ENCODE measurements around the gene PCBP3.
"Not testable (repeated sequence)": the region's sequence is repeated elsewhere in the genome, so short reads cannot be mapped to it uniquely, and the experiment has no call there.

PCBP3 gene

DNA sequence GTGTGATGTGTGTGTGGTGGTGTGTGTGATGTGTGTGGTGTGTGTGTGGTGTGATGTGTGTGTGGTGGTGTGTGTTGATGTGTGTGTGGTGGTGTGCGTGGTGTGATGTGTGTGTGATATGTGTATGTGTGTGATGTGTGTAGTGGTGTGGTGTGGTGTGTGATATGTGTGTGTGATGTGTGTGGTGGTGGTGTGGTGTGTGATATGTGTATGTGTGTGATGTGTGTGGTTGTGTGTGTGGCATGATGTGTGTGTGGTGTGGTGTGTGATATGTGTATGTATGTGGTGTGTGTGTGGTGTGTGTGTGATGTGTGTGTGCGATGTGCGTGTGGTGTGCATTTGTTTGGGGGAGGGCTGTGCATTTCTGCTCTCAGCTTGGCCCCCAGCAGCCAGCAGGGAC, 7.1 kb upstream of the PCBP3 start:
- no peak for DNase-seq

DNA sequence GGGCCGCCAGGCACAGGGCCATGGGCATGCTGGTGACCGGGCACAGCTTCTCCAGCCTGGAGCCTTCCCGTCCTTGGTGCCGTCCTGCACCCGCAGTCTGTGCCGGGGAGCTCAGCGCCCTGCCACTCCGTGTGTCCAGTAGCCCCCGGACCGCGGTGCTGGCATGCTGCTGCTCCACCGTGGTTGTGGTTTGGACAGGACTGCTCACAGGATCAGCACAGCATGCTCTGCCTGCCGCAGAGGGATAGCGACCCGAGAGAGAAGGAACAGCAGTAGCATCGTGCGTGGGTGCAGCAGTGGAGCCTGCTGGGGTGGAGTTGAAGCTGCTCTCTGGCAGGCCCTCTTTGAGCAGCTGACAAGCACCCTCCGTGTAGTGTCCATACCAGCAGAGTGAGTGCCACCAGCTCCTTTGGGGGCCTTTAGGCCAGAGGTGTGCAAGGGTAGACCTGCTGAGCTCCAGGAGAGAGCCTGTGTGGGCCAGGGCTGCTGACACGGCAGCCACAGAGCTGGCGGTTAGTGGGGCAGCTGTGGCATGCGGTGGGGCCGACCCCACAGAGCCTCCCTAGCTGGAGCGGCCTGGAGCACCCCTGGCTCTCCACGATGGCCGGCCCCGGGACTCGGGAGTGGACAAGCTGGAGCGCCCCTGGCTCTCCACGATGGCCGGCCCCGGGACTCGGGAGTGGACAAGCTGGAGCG, 6.4 kb upstream of the PCBP3 start:
- no peak for DNase-seq

DNA sequence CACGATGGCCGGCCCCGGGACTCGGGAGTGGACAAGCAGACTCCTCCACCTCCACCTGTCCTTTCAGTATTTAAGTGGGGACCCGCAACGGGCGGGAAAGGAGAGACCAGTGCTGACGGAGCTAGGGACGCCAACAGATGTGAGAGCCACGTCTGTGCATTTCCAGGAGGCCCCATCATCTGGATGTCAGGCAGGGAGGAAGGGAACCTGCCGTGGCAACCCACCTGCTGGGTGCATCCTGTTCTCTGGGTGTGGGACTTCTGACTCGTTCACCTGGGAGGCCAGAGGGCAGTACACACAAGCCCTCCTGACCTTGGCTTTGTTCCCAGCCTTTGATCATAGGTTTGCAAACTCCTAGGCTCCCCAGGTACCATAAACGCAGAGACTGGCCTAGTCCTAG, 5.6 kb upstream of the PCBP3 start:
- DNase-seq, result no peak

DNA sequence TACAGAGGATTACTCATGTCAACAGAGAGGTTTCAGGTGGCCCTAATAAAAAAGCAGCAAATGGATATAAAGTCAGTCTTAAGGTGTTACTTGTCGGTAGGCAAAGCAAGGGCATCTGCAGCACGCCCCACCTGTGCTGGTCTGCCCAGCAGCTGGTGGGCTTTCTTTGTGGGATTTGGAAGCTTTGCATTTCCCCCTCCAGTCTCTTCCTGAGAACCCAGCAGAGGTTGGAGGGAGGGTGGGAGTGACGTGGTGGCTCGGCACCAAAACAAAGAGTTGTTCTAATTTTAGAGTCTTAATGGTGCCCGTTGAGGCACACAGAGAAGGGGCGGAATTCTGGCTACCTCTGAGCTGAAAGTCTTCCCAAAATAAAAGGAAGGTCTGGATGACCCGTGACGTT, 4.8 kb upstream of the PCBP3 start:
- DNase-seq, result no peak

DNA sequence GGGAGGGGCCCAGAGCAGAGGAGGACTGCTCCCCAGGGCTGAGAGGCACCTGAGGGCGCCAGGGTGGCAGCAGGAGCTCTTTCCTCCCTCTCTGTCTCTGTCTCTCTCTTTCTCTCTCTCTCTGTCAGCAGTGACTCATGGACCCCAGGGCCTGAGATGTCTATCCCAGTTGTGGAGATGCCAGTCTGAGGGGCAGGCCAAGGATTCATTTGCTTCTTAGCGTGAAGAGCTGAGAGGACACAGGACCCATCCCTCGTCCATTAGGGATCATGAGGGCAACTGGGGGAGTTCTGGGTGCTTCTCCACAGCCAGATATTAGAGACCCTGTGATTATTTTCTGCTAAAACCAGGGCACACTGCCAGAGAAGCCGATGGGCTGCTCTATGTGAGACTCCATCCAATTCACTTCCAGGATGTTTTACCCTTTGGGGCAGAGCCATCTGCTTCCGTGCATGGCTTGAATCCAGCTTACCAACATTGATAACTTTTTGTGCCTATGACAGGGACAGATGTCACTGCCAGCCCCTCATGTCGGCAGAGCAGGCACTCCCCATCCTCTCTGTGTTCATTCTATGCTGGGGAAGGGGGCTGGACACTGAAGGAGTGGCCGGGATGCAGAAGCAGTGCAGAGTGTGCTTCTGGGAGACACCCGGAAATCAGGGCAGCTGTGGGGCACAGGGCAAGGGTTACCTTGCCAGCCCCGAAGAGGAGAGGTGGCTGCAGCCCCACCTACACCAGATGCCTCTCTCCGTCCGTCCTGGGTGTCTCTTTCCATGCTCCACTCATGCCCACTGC, 4.1 kb upstream of the PCBP3 start:
- DNase-seq, result no peak

DNA sequence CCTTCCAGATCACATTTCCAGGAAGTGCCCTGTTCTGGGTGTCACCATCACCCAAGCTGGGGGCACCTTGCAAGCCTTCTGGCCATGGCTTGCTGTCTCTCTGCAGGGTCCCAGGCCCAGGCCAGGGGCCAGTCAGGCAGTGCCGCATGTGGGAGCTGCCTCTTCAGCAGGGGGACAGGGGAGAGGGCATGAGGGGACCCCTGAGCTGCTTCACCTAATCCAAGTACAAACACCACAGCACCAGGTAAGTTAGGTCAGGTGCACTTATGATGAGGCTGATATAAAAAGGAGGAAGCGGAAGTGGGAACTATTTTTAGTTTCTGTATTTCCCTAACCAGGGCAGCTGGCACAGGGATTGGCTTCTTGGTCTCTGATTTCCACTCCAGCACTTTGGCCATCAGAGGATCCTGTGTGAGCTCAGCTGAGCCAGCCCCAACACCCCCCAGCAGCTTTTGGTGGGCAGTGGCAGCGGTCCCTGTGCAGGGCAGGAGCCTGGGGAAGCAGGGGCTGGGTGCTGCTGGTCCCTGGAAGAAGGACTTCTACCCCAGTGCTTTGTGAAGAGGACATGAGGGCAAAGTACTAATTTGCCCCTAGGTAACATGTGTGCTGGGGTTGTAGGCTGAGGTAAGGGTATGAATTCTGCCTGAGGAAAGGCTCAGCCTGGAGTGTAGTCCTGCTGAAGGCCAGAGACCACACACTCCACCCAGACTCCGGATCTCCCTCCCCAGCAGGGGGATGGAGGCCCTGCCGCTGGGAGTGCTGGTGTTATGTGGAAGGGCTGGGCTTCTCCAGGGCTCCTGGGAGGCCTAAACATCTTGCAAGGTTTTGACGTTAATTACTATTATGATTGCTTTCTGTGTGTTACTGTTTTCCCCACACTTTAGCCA, 3.3 kb upstream of the PCBP3 start:
- peak in 1 of 2 experiments; percentile 6 for DNase-seq

DNA sequence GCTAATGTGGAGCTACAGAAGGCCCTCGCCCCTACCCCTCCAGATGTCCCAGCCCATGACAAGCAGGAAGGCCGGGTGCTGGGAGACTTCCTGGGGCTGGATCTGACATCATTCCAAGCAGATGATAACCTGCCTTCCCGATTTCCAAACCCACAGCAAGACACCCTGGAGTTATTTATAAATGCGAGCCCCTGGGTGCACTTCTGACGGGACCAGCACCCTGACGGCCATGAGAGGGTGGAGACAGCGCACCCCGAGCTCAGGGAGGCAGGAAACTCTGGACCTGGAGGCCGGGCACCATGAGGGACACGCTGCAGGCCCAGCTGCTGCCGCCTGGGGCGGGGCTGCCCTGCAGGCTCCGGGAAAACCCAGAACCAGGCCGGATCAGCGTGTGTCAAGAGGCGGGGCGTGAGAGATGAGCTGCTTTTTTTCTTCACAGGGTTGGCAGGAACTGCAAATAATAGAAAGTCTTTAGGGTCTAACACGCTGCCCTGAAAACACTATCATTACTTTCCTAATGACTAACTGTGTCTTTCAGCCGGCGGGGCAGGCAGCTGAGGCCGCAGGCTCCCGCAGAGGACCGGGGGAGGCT, 2.5 kb upstream of the PCBP3 start:
- DNase-seq, result no peak

DNA sequence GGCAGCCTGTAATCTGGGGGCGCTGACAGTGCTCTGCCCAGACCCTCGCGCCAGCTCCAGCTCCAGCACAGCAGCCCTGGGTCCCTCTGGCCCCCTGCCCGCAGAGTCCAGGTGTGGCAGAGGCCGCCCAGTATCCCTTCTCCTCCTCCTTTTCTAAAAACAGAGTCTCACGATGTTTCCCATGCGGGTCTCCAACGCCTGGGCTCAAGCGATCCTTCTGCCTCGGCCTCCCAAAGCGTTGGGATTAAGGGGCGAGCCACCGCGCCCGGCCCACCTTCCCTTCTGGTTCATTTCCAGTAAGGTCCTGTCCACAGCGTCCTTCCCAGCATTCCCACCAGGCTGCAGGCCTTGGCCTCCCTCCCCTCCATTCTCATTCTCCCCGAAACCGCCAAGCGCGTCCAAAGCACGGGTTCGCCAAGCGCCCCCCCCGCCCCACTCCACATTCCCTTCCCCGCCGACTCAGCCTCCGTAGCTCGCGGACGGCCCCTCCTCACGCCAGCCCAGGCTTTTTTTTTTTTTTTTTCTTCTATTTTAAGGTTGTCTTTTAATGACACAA, 2.0 kb upstream of the PCBP3 start:
- DNase-seq, result no peak

DNA sequence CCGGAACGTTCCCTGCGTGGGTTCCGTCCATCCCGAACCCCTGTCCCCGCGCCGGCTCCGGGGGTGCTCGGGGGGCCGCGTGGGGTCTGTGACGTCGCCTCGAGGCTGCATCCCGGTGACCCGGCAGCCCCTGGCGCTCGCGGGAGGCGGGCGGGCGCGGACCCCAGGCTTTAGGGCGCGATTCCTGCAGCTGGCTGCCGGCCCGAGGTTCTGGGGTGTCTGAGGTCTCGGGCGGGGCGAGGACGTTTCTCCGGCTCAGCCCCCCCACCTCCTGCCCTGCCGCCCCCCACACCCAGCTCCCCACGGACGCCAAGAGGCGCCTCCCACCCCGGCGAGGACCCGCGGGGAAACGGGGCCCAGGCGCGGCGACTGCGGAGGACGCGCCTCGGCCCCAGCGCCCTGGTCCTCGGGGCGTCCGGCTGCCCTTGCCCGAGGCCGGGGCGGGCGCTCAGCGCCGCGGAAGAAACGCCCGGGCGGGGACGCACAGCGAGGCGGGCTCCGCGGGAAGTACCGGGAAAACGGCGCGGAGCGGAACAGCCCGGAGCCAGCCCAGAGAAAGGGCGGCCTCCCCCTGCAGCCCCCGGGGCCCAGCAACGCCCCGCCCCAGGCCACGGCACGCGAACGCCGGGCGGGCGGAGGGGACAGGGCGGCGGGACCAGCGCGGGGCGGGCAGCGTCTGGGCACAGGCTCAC, 1.3 kb upstream of the PCBP3 start:
- no peak for DNase-seq

DNA sequence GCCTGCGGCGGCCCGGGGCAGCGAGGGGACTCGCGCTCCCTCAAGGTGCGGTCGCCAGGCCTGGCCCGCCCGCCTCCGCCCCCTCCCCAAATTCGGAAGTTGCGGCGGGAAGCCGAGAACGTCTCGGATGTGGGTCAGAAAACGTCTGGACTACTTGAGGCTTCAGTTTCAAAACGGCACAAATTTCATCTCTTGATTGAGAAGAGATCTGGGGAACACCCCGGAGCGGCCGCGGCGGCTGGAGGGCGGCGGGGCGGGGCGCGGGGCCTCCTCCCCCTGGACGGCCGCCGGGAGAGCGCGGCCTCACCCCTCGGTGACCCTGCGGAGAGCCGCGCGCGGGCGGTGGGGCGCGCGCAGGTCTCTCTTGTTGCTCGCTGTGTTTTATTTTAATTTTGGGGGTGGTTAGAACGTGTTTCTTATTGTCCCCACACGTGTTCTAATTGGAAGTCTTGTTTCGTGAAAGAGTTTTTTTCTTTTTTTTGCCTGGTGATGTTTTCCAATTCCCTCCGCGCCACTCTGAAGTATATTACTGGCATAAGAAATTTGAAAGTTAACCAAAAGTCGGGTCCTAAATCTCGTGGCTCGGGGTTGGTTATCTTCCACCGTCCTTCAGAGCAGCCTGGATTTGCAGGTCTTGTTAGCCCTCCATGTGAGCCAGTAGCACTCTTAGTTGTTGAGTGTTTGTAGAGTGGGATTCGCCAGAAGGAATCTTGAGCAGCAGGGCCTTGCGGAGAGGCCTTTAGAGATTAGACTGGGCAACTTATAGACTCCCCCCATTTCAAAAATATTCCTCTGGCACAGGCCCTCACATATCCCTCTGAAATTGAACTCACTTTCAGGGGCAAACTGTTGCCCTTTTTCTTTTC, 749 bp downstream of the PCBP3 start:
- DNase-seq, result peak; percentile 32 to 41

DNA sequence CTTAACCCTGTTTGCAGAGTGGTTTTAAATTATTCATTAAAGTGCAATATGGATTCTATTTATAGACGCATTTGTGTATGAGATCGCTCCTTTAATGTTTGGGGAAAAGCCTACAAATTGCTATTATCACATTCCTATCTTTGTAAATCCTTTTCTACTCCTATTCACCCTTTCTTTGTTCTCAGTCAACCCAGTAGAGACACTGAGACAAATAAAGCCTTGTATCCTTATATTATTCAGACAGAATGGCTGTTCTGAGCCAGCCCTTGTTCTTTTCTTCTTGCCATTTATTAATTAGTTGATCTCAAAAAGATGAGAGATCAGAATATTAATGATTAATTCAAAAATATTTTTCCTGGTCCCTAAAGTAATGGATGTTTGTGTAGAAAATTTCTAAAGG, 8.4 kb downstream of the PCBP3 start:
- no peak for DNase-seq

DNA sequence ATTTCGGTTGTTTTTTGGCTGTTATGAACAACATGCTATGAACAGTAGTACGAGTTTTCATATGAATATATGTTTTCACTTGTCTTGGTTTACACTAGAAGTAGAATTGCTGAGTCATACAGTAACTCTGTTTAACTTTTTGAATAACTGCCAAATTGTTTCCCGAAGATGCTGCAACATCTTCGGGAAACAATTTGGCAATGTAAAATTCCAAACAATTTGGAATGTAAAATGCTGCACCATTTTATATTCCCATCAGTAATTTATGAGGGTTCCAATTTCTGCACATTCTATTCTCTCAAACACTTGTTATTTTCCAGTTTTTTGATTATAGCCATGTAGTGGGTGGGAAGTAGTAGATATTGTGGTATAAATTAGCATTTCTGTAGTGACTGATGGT, 11.6 kb downstream of the PCBP3 start:
- DNase-seq, result no peak

DNA sequence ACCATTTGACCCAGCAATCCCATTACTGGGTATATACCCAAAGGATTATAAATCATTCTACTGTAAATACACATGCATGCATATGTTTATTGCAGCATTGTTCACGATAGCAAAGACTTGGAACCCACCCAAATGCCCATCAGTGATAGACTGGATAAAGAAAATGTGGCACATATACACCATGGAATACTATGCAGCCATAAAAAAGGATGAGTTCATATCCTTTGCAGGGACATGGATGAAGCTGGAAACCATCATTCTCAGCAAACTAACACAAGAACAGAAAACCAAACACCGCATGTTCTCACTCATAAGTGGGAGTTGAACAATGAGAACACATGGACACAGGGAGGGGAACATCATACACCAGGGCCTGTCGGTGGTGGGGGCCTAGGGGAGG, 12.6 kb downstream of the PCBP3 start:
- DNase-seq, result not testable (repeated sequence)

DNA sequence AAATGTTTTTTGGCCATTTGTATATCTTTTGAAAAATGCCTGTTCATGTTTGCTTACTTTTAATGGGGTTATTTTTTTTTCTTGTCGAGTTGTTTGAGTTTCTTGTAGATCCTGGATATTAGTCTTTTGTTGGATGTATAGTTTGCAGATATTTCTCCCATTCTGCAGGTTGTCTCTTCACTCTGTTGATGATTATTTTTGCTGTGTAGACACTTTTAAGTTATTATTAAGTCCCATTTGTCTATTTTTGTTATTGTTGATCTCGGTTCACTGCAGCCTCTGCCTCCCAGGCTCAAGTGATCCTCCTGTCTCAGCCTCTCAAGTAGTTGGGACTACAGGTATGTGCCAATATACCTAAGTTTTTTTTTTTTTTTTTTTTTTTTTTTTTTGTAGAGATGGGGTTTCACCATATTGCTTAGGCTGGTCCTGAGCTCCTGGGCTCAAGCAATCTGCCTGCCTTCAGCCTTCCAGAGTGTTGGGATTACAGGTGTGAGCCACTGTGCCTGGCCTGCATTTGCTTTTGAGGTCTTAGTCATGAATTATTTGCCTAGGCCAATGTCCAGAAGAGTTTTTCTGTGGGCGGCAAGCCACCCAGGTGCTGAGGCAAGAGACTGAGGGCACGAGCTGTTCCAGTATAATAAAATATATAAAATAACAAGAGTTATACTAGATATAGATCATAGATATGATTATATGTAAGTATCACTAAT, 18.5 kb downstream of the PCBP3 start:
- not testable (repeated sequence) for DNase-seq

DNA sequence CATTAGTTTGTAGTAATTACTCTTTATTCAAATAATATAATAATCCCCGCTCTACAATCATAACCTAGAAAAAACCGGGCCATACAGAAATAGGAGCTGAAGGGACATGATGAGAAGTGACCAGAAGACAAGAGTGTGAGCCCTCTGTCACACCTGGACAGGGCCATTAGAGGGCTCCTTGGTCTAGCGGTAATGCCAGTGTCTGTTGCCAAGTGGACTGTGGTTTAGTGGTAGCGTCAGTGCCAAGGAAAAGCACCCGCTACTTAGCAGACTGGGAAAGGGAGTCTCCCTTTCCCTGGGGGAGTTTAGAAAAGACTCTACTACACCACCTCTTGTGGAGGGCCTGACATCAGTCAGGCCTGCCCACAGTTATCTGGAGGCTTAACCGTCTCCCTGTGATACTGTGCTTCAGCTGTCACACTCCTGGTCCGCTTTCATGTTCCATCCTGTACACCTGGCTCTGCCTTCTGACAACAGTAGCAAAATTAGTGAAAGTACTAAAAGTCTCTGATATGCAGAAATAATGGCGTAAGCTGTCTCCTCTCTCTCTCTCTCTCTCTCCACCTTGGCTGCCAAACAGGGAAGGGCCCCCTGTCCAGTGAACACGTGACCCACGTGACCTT, 19.2 kb downstream of the PCBP3 start:
- not testable (repeated sequence) for DNase-seq

DNA sequence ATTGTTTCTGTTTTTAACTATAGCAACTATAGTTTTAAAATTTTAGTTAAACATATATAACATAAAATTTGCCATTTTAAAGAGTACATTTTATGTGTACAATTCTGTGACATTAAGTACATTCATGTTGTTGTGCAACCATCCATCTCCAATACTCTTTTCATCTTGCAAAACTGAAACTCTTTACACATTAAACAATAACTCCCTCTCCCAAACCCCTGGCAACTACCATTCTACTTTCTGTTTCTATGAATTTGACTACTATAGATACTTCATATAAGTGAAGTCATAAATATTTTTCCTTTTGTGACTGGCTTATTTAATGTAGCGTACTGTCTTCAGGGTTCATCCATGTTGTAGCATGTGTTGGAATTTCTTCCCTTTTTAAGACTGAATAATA, 25.9 kb downstream of the PCBP3 start:
- DNase-seq, result no peak

DNA sequence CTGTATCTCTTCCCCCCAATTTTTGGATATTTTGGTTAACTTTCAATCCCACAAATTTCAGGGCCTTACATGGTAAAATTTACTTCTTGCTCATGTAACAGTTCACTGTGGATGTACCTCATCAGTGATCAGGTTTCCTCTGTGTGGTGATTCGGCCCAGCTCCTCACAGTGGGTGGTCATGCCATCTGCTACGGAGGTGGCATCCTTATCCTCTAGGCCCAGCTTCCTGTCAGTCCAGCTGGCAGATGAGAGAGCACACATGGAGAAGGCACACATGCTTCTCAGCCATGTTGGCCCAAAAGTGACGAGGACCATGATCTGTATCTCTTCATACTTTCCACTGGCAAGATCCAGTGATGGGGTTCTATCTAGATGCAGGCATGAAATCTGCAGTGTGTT, 27.2 kb downstream of the PCBP3 start:
- DNase-seq, result no peak

DNA sequence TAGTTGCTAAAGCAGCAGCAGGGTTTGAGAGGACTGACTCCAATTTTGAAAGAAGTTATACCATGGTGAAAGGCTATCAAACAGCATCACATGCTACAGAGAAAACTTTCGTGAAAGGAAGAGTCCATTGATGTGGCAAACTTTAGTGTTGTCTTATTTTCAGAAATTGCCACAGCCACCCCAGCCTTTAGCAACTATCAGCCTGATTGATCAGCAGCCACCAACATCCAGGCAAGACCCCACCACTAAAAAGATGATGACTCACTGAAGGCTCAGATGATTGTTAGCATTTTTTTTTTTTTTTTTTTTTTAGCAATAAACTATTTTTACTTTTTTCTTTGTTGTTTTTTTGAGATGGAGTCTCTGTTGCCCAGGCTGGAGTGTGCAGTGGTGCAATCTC, 35.3 kb downstream of the PCBP3 start:
- DNase-seq, result not testable (repeated sequence)

DNA sequence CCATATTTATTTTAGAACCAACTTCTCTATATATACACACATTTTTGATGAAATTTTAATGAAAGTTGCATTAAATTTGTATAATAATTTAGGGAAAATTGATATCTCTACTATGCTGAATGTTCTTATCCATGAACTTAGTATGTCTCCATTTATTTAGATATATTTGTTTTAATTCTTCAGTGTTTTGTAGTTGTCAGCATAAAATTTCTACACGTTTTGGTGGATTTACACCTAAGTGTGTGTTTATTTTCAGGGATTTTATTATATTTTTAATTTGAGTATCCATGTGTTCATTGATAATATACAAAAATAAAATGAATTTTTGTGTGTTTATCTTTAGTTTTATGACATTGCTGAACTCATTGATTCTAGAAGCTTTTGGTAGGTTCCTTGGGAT, 36.7 kb downstream of the PCBP3 start:
- DNase-seq, result no peak

DNA sequence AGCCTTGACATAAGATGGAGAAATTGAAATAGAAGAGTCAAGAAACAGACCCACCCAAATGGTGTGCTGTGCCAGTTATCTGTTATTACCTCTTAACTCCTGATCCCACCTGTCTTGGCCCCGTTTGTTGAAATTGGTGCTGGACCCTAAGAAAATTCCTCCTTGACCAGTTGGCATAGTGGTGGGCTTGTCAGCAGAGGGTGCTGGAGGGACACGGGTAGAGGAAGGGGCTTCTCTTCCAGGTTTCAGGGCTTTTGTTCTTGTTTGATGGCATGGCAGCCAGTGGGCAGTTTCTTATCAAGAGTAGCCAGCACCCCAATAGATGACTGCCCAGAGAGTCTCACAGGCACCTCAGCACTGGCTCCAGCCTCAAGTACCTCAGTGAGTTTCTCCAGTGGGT, 51.6 kb downstream of the PCBP3 start:
- no peak for DNase-seq
